22Rv1 (cell line): ENCODE results near the gene USHBP1.

Experiments used
- CTCF ChIP-seq: fragments of 450-650 bp; IDR thresholded peaks from 2 replicates; pipeline ENCODE4 v1.5.1; 2017; ENCODE audit warnings: mild to moderate bottlenecking
- ZFX ChIP-seq: fragments of 450-650 bp; IDR thresholded peaks from 2 replicates; pipeline ENCODE4 v1.6.1; 2017; ENCODE audit warnings: antibody characterized with exemption, borderline replicate concordance

GRCh38 chr19:17205237-17206140 is 59.1 kb downstream of the USHBP1 start:
- TF ChIP-seq CTCF (peak; percentile 80), ZFX (no peak)
